HG02884 (cell line): ENCODE results near the gene ALDH3B2.
"Not testable (repeated sequence)": the region's sequence is repeated elsewhere in the genome, so short reads cannot be mapped to it uniquely, and the experiment has no call there.

Experiments
- ATAC-seq: cut with Tn5 transposase; IDR thresholded peaks from one replicate; pipeline ENCODE4 v1.9.1; 2021; ENCODE audit warnings: mild to moderate bottlenecking, moderate library complexity; ENCODE audit not compliant: unreplicated experiment

The ALDH3B2 gene

GRCh38 chr11:67645521-67646461 lies 28.6 kb downstream of the ALDH3B2 start:
- ATAC-seq: no peak

- no peak for ATAC-seq
Measured at GRCh38 chr11:67644472-67645418, 29.7 kb downstream of the ALDH3B2 start.

- no peak for ATAC-seq
Measured at GRCh38 chr11:67644042-67644441, 30.4 kb downstream of the ALDH3B2 start.

- ATAC-seq: no peak
Measured at GRCh38 chr11:67642173-67643120, 32.0 kb downstream of the ALDH3B2 start.

- ATAC-seq: no peak
Measured at GRCh38 chr11:67641338-67642172, 32.9 kb downstream of the ALDH3B2 start.

- no peak for ATAC-seq
Measured at GRCh38 chr11:67640758-67641337, 33.6 kb downstream of the ALDH3B2 start.

GRCh38 chr11:67640021-67640757 lies 34.2 kb downstream of the ALDH3B2 start:
- ATAC-seq: no peak

GRCh38 chr11:67639438-67639859 lies 35.0 kb downstream of the ALDH3B2 start, which contains the start of gene TBX10:
TSS of gene TBX10 (minus strand) at chr11:67639763. CDS start at chr11:67639472, 291 bp downstream.
- ATAC-seq: no peak

GRCh38 chr11:67638535-67639437 lies 35.6 kb downstream of the ALDH3B2 start:
- no peak for ATAC-seq

- ATAC-seq: not testable (repeated sequence)
Measured at GRCh38 chr11:67637441-67637840, 37.0 kb downstream of the ALDH3B2 start.

- ATAC-seq: no peak
Measured at GRCh38 chr11:67636962-67637361, 37.5 kb downstream of the ALDH3B2 start.

GRCh38 chr11:67635231-67635521 lies 39.2 kb downstream of the ALDH3B2 start:
- no peak for ATAC-seq

- ATAC-seq: no peak
Measured at GRCh38 chr11:67634366-67635230, 39.8 kb downstream of the ALDH3B2 start.

- no peak for ATAC-seq
Measured at GRCh38 chr11:67633758-67634365, 40.6 kb downstream of the ALDH3B2 start.

- ATAC-seq: no peak
Measured at GRCh38 chr11:67632982-67633755, 41.3 kb downstream of the ALDH3B2 start.
